Osteocyte (in vitro differentiated cells): Measurements from ENCODE around the gene KCNT1. TPM values are rescaled to one million over a fixed set of nuclear protein-coding genes. Genes with fewer than 3 reads are reported as not detected.

Experiments
- DNase-seq: peaks from one replicate; pipeline ENCODE4 v3.0.0; 2021; ENCODE audit warnings: mixed read lengths; ENCODE audit not compliant: unreplicated experiment; ENCODE audit errors: extremely low spot score
- H3K27ac Mint-ChIP-seq: one replicate; pipeline ENCODE4 v1.8.0; 2021; ENCODE audit warnings: mild to moderate bottlenecking, mixed read lengths; ENCODE audit not compliant: unreplicated experiment
- H3K27me3 Mint-ChIP-seq: one replicate; pipeline ENCODE4 v1.8.0; 2021; ENCODE audit warnings: mixed read lengths; ENCODE audit not compliant: unreplicated experiment
- H3K36me3 Mint-ChIP-seq: one replicate; pipeline ENCODE4 v1.8.0; 2021; ENCODE audit warnings: mixed read lengths; ENCODE audit not compliant: unreplicated experiment
- H3K4me1 Mint-ChIP-seq: one replicate; pipeline ENCODE4 v1.8.0; 2021; ENCODE audit warnings: mixed read lengths; ENCODE audit not compliant: unreplicated experiment
- H3K4me3 Mint-ChIP-seq: one replicate; pipeline ENCODE4 v1.8.0; 2021; ENCODE audit warnings: mild to moderate bottlenecking, moderate library complexity, mixed read lengths; ENCODE audit not compliant: unreplicated experiment
- H3K9me3 Mint-ChIP-seq: one replicate; pipeline ENCODE4 v1.8.0; 2021; ENCODE audit warnings: mixed read lengths; ENCODE audit not compliant: unreplicated experiment
- CTCF ChIP-seq: fragments of 200-600 bp; sonication (generic); IDR thresholded peaks from 2 replicates; pipeline ENCODE4 v1.5.0; 2021; ENCODE audit warnings: antibody characterized with exemption, mild to moderate bottlenecking, moderate library complexity
- total RNA-seq: library from RNA; stranded (reverse); gene quantifications from 2 replicates; pipeline ENCODE4 v1.2.1, GENCODE V29; 2021

Gene KCNT1
- total RNA-seq, 1 donor from 2014 or later = not detected

GRCh38 chr9:135724186-135724787, 22.3 kb downstream of the KCNT1 start:
- Mint-ChIP-seq H3K36me3 (no peaks in the 10 kb centered on the region), H3K27me3 (no peaks in the 10 kb centered on the region), H3K9me3 (no peaks in the 10 kb centered on the region)

GRCh38 chr9:135726138-135726853, 24.3 kb downstream of the KCNT1 start:
- no peak for DNase-seq
- Mint-ChIP-seq H3K4me1 (no peaks in the 10 kb centered on the region), H3K36me3 (no peaks in the 10 kb centered on the region), H3K27ac (no peak overlapping the region), H3K4me3 (no peak overlapping the region), H3K9me3 (peaks cover 10% of the 10 kb centered on the region), H3K27me3 (no peaks in the 10 kb centered on the region)
- TF ChIP-seq CTCF = no peak

More at GRCh38 chr9:135724186-135724787, 22.3 kb downstream of the KCNT1 start:
- no peak for DNase-seq
- Mint-ChIP-seq H3K27ac (no peak overlapping the region), H3K4me3 (no peak overlapping the region), H3K4me1 (no peaks in the 10 kb centered on the region)
- TF ChIP-seq CTCF = no peak

GRCh38 chr9:135727257-135727875, 25.4 kb downstream of the KCNT1 start:
- DNase-seq = no peak
- H3K27ac Mint-ChIP-seq = no peak overlapping the region
- H3K4me1 Mint-ChIP-seq = no peaks in the 10 kb centered on the region
- no peaks in the 10 kb centered on the region for H3K27me3 Mint-ChIP-seq
- no peaks in the 10 kb centered on the region for H3K36me3 Mint-ChIP-seq
- H3K4me3 Mint-ChIP-seq = no peak overlapping the region
- no peak for TF ChIP-seq CTCF
- H3K9me3 Mint-ChIP-seq = peaks cover 16% of the 10 kb centered on the region

- TF ChIP-seq CTCF = no peak
- no peak for DNase-seq
- Mint-ChIP-seq H3K9me3 (peaks cover 21% of the 10 kb centered on the region), H3K4me3 (no peak overlapping the region), H3K36me3 (no peaks in the 10 kb centered on the region), H3K4me1 (no peaks in the 10 kb centered on the region), H3K27me3 (no peaks in the 10 kb centered on the region), H3K27ac (no peak overlapping the region)
Measured at GRCh38 chr9:135728436-135729110, 26.6 kb downstream of the KCNT1 start.

GRCh38 chr9:135729480-135729879, 27.5 kb downstream of the KCNT1 start:
- DNase-seq = no peak
- no peaks in the 10 kb centered on the region for H3K4me1 Mint-ChIP-seq
- no peak for TF ChIP-seq CTCF
- H3K27me3 Mint-ChIP-seq = no peaks in the 10 kb centered on the region
- no peak overlapping the region for H3K4me3 Mint-ChIP-seq
- peaks cover 2% of the 10 kb centered on the region for H3K36me3 Mint-ChIP-seq
- H3K9me3 Mint-ChIP-seq = peaks cover 24% of the 10 kb centered on the region
- no peak overlapping the region for H3K27ac Mint-ChIP-seq
